HFF-Myc (cell line): ENCODE measurements around the gene CDR2.

Experiments
- DNase-seq: peaks from one replicate; pipeline ENCODE4 v3.0.0-alpha.2; 2011; ENCODE audit warnings: low read depth; ENCODE audit errors: extremely low read depth
- H3K4me3 ChIP-seq: replicated peaks from 2 replicates; pipeline ENCODE4 v1.5.1; 2011; ENCODE audit warnings: low read depth, mild to moderate bottlenecking, control low read depth, low read length
- TF ChIP-seq, protein P1 (sequence below): IDR thresholded peaks from 2 replicates; pipeline ENCODE4 v1.5.1; 2012; ENCODE audit warnings: mild to moderate bottlenecking, low read depth, low read length, control low read depth; ENCODE audit errors: missing control alignments

CDR2 gene

DNA sequence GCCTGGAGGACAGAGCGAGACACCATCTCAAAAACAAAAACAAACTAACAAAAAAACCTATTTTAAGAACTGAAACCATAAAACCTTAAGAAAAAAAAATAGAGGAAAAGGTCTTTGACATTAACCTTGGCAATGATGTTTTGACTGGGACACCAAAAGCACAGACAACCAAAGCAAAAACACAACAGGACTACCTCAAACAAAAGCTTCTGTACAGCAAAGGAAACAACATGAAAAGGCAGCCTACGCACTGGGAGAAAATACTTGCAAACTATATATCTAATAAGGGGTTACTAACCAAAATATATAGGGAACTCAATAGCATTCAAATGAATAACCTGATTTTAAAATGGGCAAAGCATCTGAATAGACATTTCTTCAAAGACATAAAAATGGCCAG lies 32.3 kb downstream of the CDR2 start:
- TF ChIP-seq, protein P1, sequence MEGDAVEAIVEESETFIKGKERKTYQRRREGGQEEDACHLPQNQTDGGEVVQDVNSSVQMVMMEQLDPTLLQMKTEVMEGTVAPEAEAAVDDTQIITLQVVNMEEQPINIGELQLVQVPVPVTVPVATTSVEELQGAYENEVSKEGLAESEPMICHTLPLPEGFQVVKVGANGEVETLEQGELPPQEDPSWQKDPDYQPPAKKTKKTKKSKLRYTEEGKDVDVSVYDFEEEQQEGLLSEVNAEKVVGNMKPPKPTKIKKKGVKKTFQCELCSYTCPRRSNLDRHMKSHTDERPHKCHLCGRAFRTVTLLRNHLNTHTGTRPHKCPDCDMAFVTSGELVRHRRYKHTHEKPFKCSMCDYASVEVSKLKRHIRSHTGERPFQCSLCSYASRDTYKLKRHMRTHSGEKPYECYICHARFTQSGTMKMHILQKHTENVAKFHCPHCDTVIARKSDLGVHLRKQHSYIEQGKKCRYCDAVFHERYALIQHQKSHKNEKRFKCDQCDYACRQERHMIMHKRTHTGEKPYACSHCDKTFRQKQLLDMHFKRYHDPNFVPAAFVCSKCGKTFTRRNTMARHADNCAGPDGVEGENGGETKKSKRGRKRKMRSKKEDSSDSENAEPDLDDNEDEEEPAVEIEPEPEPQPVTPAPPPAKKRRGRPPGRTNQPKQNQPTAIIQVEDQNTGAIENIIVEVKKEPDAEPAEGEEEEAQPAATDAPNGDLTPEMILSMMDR = no peak
- H3K4me3 ChIP-seq = no peak overlapping the region
- DNase-seq = no peak

DNA sequence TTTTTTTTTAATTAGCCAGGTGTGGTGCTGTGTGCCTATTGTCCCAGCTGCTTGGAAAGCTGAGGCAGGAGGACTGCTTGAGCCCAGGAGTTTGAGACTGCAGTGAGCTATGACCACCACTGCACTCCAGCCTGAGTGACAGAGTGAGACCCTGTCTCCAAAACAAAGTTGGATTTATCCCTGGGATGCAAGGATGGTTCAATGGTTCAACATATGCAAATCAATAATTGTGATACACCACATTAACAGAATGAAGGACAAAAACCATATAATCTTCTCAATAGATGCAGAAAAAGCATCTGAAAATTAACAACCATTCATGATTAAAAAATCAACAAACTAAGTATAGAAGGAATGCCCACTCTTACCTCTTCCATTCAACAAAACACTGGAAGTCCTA lies 33.5 kb downstream of the CDR2 start:
- TF ChIP-seq, protein P1 = no peak

DNA sequence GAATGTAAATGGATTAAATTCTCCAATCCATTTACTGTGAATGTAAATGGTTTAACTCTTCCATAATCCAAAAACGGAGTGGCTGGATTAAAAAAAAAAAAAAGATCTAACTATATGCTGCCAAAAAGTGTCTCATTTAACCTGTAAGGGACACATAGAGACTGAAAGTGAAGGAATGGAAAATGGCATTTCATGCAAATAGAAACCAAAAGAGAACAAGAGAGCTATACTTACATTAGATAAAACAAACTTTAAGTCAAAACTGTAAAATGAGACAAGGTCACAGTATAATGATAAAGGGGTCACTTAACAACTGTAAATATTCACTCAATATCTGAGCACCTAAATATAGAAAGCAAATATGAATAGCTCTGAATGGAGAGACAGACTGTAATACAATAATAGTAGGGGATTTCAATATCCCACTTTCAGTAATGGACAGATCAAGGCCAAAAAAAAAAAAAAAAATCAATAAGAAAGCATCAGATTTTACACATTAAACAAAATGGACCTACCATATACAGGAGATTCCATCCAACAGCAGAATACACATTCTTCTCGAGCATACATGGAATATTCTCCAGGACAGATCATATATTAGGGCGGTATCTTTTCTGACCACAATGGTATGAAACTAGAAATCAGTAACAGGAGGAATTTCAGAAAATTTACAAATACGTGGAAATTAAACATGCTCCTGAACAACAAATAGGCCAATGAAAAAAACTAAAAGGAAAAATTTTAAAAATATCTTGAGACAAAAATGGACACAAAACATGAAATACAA lies 36.4 kb downstream of the CDR2 start:
- TF ChIP-seq, protein P1 = no peak
- no peak overlapping the region for H3K4me3 ChIP-seq
- no peak for DNase-seq

More for the DNA sequence above, 33.5 kb downstream of the CDR2 start:
- no peak overlapping the region for H3K4me3 ChIP-seq
- no peak for DNase-seq

DNA sequence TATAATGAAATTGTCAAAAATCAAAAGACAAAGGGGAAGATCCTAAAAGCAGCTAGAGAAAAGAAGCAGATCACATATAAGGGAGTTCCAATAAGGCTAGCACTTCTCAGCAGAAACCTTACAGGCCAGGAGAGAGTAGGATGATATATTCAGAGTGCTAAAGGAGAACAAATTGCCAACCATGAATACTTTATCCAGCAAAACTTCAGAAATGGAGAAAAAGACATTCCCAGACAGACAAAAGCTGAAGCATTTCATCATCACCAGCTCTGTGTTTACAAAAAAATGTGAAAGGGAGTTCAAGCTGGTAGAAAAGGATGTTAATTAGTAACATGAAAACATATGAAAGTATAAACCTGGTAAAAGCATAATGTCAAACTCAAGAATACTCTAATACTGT lies 37.4 kb downstream of the CDR2 start:
- no peak for DNase-seq
- no peak overlapping the region for H3K4me3 ChIP-seq
- TF ChIP-seq, protein P1 = no peak

DNA sequence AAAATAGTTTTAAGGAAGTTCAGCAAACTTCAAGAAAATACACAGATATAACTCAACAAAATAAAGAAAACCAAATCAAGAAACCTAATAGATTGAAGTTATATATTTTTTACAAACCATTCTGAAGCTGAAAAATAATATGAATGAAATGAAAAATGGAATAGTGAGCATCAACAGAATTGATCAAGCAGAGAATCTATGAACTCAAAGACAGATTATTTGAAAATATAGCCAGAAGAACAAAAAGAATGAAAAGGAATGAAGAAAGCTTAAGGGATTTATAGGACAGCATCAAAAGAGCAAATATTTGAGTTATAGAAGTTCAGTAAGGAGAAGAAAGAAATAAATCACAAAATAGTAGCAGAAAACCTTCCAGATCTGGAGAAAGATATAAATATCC lies 37.8 kb downstream of the CDR2 start:
- H3K4me3 ChIP-seq = no peak overlapping the region
- DNase-seq = no peak
- TF ChIP-seq, protein P1 = no peak

DNA sequence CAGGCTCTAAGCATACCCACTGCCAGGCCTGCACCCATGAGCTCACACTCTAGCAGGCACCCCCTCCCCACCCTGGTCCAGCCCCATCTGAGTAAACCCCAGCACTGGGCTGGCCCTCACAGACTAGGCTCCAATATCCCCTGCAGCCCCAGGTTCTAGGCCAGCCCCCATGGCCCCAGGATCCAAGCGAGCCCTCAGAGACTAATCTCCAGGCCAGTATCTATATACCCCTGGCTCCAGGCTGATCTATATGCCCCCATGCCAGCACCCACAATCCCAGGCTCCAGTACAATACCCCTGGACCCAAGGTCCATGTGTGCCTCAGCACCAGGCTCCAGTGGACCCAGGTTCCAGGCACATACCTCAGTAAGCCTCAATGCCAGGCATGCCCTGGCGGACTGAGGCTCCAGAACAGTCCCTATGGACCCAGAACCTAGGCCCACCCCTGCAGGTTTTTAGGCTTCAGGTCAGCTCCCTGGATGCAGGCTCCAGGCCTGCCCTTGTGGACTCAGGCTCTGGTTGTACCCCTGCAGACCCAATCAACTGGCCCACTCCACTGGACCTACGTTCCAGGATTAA lies 38.7 kb downstream of the CDR2 start:
- H3K4me3 ChIP-seq = no peak overlapping the region

More for the DNA sequence above, 38.7 kb downstream of the CDR2 start:
- TF ChIP-seq, protein P1 = no peak
- no peak for DNase-seq
